IMR-90 (cell line): ENCODE results near the gene NPIPB8. TPM values are rescaled to one million over a fixed set of nuclear protein-coding genes. Genes with fewer than 3 reads are reported as not detected.
"Not testable (repeated sequence)": the region's sequence is repeated elsewhere in the genome, so short reads cannot be mapped to it uniquely, and the experiment has no call there.

Source experiments
- ATAC-seq: fragments of 200-7000 bp; cut with Tn5 transposase; 2 replicates; pipeline ENCODE4 v1.9.1; 2020; ENCODE audit warnings: low read depth, mild to moderate bottlenecking, moderate library complexity
- BruUV-seq: library from RNA; stranded (reverse); fragments of 400-500 nt; replicated peaks from 2 replicates; lab custom pipeline; 2021; lab: Mats Ljungman, UMichigan
- CTCF ChIA-PET: fragments of 300-600 bp; formaldehyde crosslinking; extraction: SDS; loops from one replicate; lab custom pipeline; 2021; ENCODE audit warnings: antibody characterized with exemption; lab: Yijun Ruan, JAX
- POLR2A ChIA-PET: fragments of 300-600 bp; sonication (Branson Sonifier 250); formaldehyde crosslinking; loops from one replicate; lab custom pipeline; 2022; ENCODE audit warnings: antibody characterized with exemption; ENCODE audit not compliant: unreplicated experiment; lab: Charles Lee
- DNase-seq: peaks from one replicate; pipeline ENCODE4 v3.0.0; 2013
- H2AFZ ChIP-seq: replicated peaks from 2 replicates; pipeline ENCODE3; 2013; ENCODE audit warnings: low read length, mild to moderate bottlenecking; ENCODE audit not compliant: poor library complexity
- H2AK5ac ChIP-seq: 2 replicates; pipeline ENCODE4 v1.6.1; 2013; ENCODE audit warnings: low read depth, low read length, inconsistent platforms
- H2AK9ac ChIP-seq: replicated peaks from 2 replicates; pipeline ENCODE3; 2013; ENCODE audit warnings: mild to moderate bottlenecking, low read depth, low read length, moderate library complexity; ENCODE audit not compliant: poor library complexity
- H2BK120ac ChIP-seq: 2 replicates; pipeline ENCODE4 v1.6.1; 2013; ENCODE audit warnings: low read depth, low read length, inconsistent platforms
- H2BK15ac ChIP-seq: 3 replicates; pipeline ENCODE4 v1.6.1; 2013; ENCODE audit warnings: low read depth, low read length, inconsistent platforms
- H2BK20ac ChIP-seq: 2 replicates; pipeline ENCODE4 v1.6.1; 2013; ENCODE audit warnings: low read depth, mild to moderate bottlenecking, inconsistent platforms, low read length, moderate library complexity
- H2BK5ac ChIP-seq: 2 replicates; pipeline ENCODE4 v1.6.1; 2013; ENCODE audit warnings: mild to moderate bottlenecking, low read depth, low read length, inconsistent platforms; ENCODE audit not compliant: poor library complexity, severe bottlenecking
- H3K14ac ChIP-seq: replicated peaks from 2 replicates; pipeline ENCODE4 v1.6.1; 2013; ENCODE audit warnings: low read depth, low read length, inconsistent platforms
- H3K18ac ChIP-seq: 2 replicates; pipeline ENCODE4 v1.6.1; 2013; ENCODE audit warnings: low read depth, low read length, control low read depth
- H3K23ac ChIP-seq: 2 replicates; pipeline ENCODE4 v1.6.1; 2013; ENCODE audit warnings: low read depth, low read length, inconsistent platforms
- H3K27ac ChIP-seq: 2 replicates; pipeline ENCODE4 v1.5.1; 2013; ENCODE audit warnings: mild to moderate bottlenecking, control low read depth, low read length; ENCODE audit not compliant: insufficient read depth
- H3K27me3 ChIP-seq: 2 replicates; pipeline ENCODE4 v1.6.1; 2013; ENCODE audit warnings: low read length; ENCODE audit not compliant: control insufficient read depth, insufficient read depth
- H3K36me3 ChIP-seq: 2 replicates; pipeline ENCODE4 v1.6.1; 2013; ENCODE audit warnings: low read length, mixed read lengths; ENCODE audit not compliant: control insufficient read depth, insufficient read depth
- H3K4ac ChIP-seq: 2 replicates; pipeline ENCODE4 v1.6.1; 2013; ENCODE audit warnings: low read depth, low read length, inconsistent platforms
- H3K4me1 ChIP-seq: 2 replicates; pipeline ENCODE4 v1.6.1; 2013; ENCODE audit warnings: low read length, mixed read lengths; ENCODE audit not compliant: control insufficient read depth, insufficient read depth
- H3K4me2 ChIP-seq: 2 replicates; pipeline ENCODE4 v1.6.1; 2013; ENCODE audit warnings: low read depth, mild to moderate bottlenecking, control low read depth, low read length, moderate library complexity
- H3K4me3 ChIP-seq: 2 replicates; pipeline ENCODE4 v1.5.1; 2013; ENCODE audit warnings: low read depth, mild to moderate bottlenecking, control low read depth, low read length, moderate library complexity; ENCODE audit not compliant: insufficient read depth
- H3K56ac ChIP-seq: 2 replicates; pipeline ENCODE4 v1.6.1; 2013; ENCODE audit warnings: low read length, inconsistent platforms; ENCODE audit not compliant: insufficient read depth; ENCODE audit errors: extremely low read depth
- H3K79me1 ChIP-seq, 2 experiments: 2 replicates each; pipeline ENCODE4 v1.6.1; 2013; ENCODE audit warnings: low read length in 2 of 2, inconsistent platforms in 1 of 2, low read depth in 1 of 2
- H3K9ac ChIP-seq: 2 replicates; pipeline ENCODE4 v1.6.1; 2013; ENCODE audit warnings: low read depth, low read length, control low read depth
- H3K9me1 ChIP-seq: 2 replicates; pipeline ENCODE4 v1.6.1; 2013; ENCODE audit warnings: low read length, inconsistent platforms; ENCODE audit not compliant: insufficient read depth
- H3K9me3 ChIP-seq: 2 replicates; pipeline ENCODE4 v1.6.1; 2013; ENCODE audit warnings: low read length; ENCODE audit not compliant: control insufficient read depth, insufficient read depth
- H4K20me1 ChIP-seq: 2 replicates; pipeline ENCODE4 v1.6.1; 2013; ENCODE audit warnings: low read length, inconsistent platforms; ENCODE audit not compliant: insufficient read depth
- H4K5ac ChIP-seq: 2 replicates; pipeline ENCODE4 v1.6.1; 2013; ENCODE audit warnings: mild to moderate bottlenecking, low read depth, low read length, control low read depth
- H4K8ac ChIP-seq, 2 experiments: 2 replicates each; pipeline ENCODE4 v1.6.1; 2013; ENCODE audit warnings: low read depth in 2 of 2, low read length in 2 of 2, control low read depth in 1 of 2, inconsistent platforms in 1 of 2
- H4K91ac ChIP-seq: 2 replicates; pipeline ENCODE4 v1.6.1; 2013; ENCODE audit warnings: low read depth, low read length, inconsistent platforms; ENCODE audit not compliant: insufficient read depth
- WGBS, 2 experiments: methylation state at CpG; one replicate each; pipeline versions ENCODE4 v1.1.5 to v1.1.7; 2013; ENCODE audit warnings: missing lambda C conversion rate in 2 of 2; ENCODE audit not compliant: insufficient read length in 1 of 2; ENCODE audit errors: extremely low coverage in 2 of 2; 5-methylcytosine and 5-hydroxymethylcytosine counted together
- dilution Hi-C: fragments of 300-500 bp; cut with HindIII; formaldehyde crosslinking; loops from one replicate; pipeline ENCODE4 v1.14.3; 2018; ENCODE audit warnings: low sequenced_read_pairs; ENCODE audit not compliant: unreplicated experiment
- in situ Hi-C: fragments of 300-500 bp; cut with MboI; formaldehyde crosslinking; loops from 3 replicates; pipeline ENCODE4 v1.14.3; 2019; ENCODE audit warnings: low sequenced_read_pairs, inconsistent platforms, mixed read lengths
- intact Hi-C: fragments of 100-400 bp; cut with micrococcal nuclease; formaldehyde crosslinking; loops from 2 replicates; pipeline ENCODE4 v1.10.0; 2022
- polyA plus RNA-seq, 3 experiments: library from polyadenylated mRNA; depleted of rRNA; stranded (reverse); fragments of >200 nt; gene quantifications; 2 replicates each; pipeline ENCODE4 v1.2.3, GENCODE V29; 2012; ENCODE audit warnings: low replicate concordance in 1 of 3
- total RNA-seq: library from RNA; depleted of rRNA; stranded (reverse); fragments of >200 nt; gene quantifications from 2 replicates; pipeline ENCODE4 v1.2.3, GENCODE V29; 2012

The NPIPB8 gene
- total and polyA plus RNA-seq, 2 of the 4 experiments (the other 2 are of a cell fraction): not detected

GRCh38 chr16:28691722-28692121 lies 53.9 kb downstream of the NPIPB8 start:
- intact Hi-C loops, H3K36me3 ChIP-seq, BruUV-seq: not testable (repeated sequence)

GRCh38 chr16:28693257-28693950 lies 55.5 kb downstream of the NPIPB8 start:
- H3K9me1 ChIP-seq, H2BK5ac ChIP-seq, H3K23ac ChIP-seq, H2BK15ac ChIP-seq, dilution Hi-C loops, H3K9ac ChIP-seq, H3K79me1 ChIP-seq, H3K56ac ChIP-seq, H3K27ac ChIP-seq, H3K9me3 ChIP-seq, H3K14ac ChIP-seq, H3K36me3 ChIP-seq, H2BK20ac ChIP-seq, H3K4me3 ChIP-seq, H2BK120ac ChIP-seq, H4K91ac ChIP-seq, BruUV-seq, H3K18ac ChIP-seq, intact Hi-C loops, CTCF ChIA-PET, H2AK5ac ChIP-seq, H4K8ac ChIP-seq, POLR2A ChIA-PET, in situ Hi-C loops, H3K27me3 ChIP-seq, H4K5ac ChIP-seq, H2AFZ ChIP-seq, H3K4ac ChIP-seq, H2AK9ac ChIP-seq, H3K4me2 ChIP-seq, H4K20me1 ChIP-seq, DNase-seq, H3K4me1 ChIP-seq: not testable (repeated sequence)
- WGBS, 2 experiments: no CpG with 5 or more reads among the region's 11 CpGs
- ATAC-seq: peak; percentile 40

More at GRCh38 chr16:28691722-28692121, 53.9 kb downstream of the NPIPB8 start:
- H3K18ac ChIP-seq, H3K79me1 ChIP-seq, H4K8ac ChIP-seq, H3K4me1 ChIP-seq, H3K9me3 ChIP-seq, H3K9ac ChIP-seq, H3K4ac ChIP-seq, H2AFZ ChIP-seq, in situ Hi-C loops, H3K27me3 ChIP-seq, H3K9me1 ChIP-seq, POLR2A ChIA-PET, H2AK9ac ChIP-seq, H2BK5ac ChIP-seq, H2BK120ac ChIP-seq, H2BK15ac ChIP-seq, H3K14ac ChIP-seq, H4K20me1 ChIP-seq, H2BK20ac ChIP-seq, H3K4me2 ChIP-seq, H3K4me3 ChIP-seq, H3K23ac ChIP-seq, H3K27ac ChIP-seq, CTCF ChIA-PET, DNase-seq, H2AK5ac ChIP-seq, H4K5ac ChIP-seq, H3K56ac ChIP-seq, H4K91ac ChIP-seq, dilution Hi-C loops, ATAC-seq: not testable (repeated sequence)
- no CpG with 5 or more reads among the region's 4 CpGs for WGBS, 2 experiments
